Measurements from ENCODE around the gene SLC27A5.

DNA sequence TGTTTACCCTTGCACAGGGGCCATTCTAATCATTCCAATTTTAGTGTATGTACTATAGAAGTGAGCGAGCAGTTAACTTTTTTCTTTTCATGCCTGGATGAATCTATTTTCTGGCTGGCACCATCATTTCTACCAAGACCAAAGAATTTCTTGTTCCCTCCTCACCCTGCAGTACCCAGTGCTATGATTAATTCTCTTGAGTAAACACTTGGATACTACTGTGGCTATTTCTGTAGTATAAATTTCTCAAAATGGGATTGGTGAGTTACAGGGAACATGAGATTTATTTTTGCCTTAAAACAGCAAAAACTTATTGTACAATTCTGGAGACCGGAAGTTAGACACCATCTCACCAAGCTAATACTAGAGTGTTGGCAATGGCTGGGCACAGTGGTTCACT lies 28.0 kb downstream of the SLC27A5 start:
- TF ChIP-seq, protein P1, sequence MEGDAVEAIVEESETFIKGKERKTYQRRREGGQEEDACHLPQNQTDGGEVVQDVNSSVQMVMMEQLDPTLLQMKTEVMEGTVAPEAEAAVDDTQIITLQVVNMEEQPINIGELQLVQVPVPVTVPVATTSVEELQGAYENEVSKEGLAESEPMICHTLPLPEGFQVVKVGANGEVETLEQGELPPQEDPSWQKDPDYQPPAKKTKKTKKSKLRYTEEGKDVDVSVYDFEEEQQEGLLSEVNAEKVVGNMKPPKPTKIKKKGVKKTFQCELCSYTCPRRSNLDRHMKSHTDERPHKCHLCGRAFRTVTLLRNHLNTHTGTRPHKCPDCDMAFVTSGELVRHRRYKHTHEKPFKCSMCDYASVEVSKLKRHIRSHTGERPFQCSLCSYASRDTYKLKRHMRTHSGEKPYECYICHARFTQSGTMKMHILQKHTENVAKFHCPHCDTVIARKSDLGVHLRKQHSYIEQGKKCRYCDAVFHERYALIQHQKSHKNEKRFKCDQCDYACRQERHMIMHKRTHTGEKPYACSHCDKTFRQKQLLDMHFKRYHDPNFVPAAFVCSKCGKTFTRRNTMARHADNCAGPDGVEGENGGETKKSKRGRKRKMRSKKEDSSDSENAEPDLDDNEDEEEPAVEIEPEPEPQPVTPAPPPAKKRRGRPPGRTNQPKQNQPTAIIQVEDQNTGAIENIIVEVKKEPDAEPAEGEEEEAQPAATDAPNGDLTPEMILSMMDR (IDR thresholded peaks at IDR 0.05), result no peak
- TF ChIP-seq POLR2A (IDR thresholded peaks at IDR 0.05) (no peak), EP300 (IDR thresholded peaks at IDR 0.05) (no peak), POLR2AphosphoS5 (IDR thresholded peaks at IDR 0.05) (no peak)
